HCT116 (cell line): ENCODE data around the gene DNMT3B. TPM values are rescaled to one million over a fixed set of nuclear protein-coding genes. Genes with fewer than 3 reads are reported as not detected.

Source experiments
- ATAC-seq: fragments of 200-7000 bp; cut with Tn5 transposase; 2 replicates; pipeline ENCODE4 v1.9.1; 2020; ENCODE audit warnings: mild to moderate bottlenecking, moderate library complexity
- BruUV-seq: library from RNA; stranded (reverse); fragments of 400-500 nt; replicated peaks from 2 replicates; lab custom pipeline; 2021; lab: Mats Ljungman, UMichigan
- CTCF ChIA-PET: fragments of 300-600 bp; sonication (Branson Sonifier 250); formaldehyde crosslinking; loops from one replicate; lab custom pipeline; 2021; ENCODE audit warnings: antibody characterized with exemption; lab: Charles Lee
- POLR2A ChIA-PET: fragments of 300-600, 350-600 bp; sonication (Branson Sonifier 250); formaldehyde crosslinking; loops from one replicate; lab custom pipeline; 2021; ENCODE audit warnings: antibody characterized with exemption; lab: Charles Lee
- RAD21 ChIA-PET, 2 experiments: fragments of 300-600 bp; sonication (Branson Sonifier 250); formaldehyde crosslinking; loops; one replicate each; lab custom pipeline; 2023; ENCODE audit warnings: low total read pairs in 2 of 2; ENCODE audit not compliant: uncharacterized antibody in 2 of 2, unreplicated experiment in 2 of 2, low non-redundant PET in 1 of 2; lab: Charles Lee
- DNase-seq: peaks from one replicate; pipeline ENCODE4 v3.0.0-alpha.2; 2010; ENCODE audit warnings: low read depth, low spot score
- H2AFZ ChIP-seq: fragments of 200-600 bp; shearing (Covaris generic), sonication (generic); 2 replicates; pipeline ENCODE4 v1.6.1; 2017; ENCODE audit warnings: low read depth, mixed run types, mixed read lengths, antibody characterized with exemption, low read length; ENCODE audit not compliant: poor library complexity, severe bottlenecking
- H3K27ac ChIP-seq: 2 replicates; pipeline ENCODE4 v1.5.1; 2012; ENCODE audit warnings: low read depth, low read length
- H3K27me3 ChIP-seq: fragments of 200-600 bp; sonication (generic); 2 replicates; pipeline ENCODE4 v1.6.1; 2016; ENCODE audit warnings: mixed run types, low read length, mixed read lengths; ENCODE audit not compliant: insufficient read depth
- H3K36me3 ChIP-seq, 2 experiments: fragments of 200-500 bp in 1 of 2; fragments of 200-600 bp in 1 of 2; sonication (Bioruptor generic) in 1 of 2; sonication (generic) in 1 of 2; 2 replicates each; pipeline versions ENCODE4 v1.5.1 to v1.6.1; 2014 to 2016; ENCODE audit warnings: low read length in 2 of 2, inconsistent platforms in 1 of 2, mixed read lengths in 1 of 2, mixed run types in 1 of 2; ENCODE audit not compliant: insufficient read depth in 2 of 2, control insufficient read depth in 1 of 2
- H3K4me1 ChIP-seq, 2 experiments: fragments of 200-600 bp in 1 of 2; sonication (generic) in 1 of 2; 2 replicates each; pipeline versions ENCODE4 v1.5.1 to v1.6.1; 2012 to 2017; ENCODE audit warnings: low read length in 2 of 2, inconsistent platforms in 1 of 2, mild to moderate bottlenecking in 1 of 2, mixed read lengths in 1 of 2, mixed run types in 1 of 2, moderate library complexity in 1 of 2; ENCODE audit not compliant: insufficient read depth in 2 of 2, control insufficient read depth in 1 of 2
- H3K4me2 ChIP-seq: fragments of 200-600 bp; sonication (generic); 2 replicates; pipeline ENCODE4 v1.6.1; 2017; ENCODE audit warnings: mixed run types, low read length, mixed read lengths
- H3K4me3 ChIP-seq, 2 experiments: fragments of 200-600 bp in 1 of 2; sonication (generic) in 1 of 2; replicated peaks in 1 of 2; 2 replicates each; pipeline ENCODE4 v1.5.1; 2011 to 2016; ENCODE audit warnings: low read length in 2 of 2, control low read depth in 1 of 2, low read depth in 1 of 2, mild to moderate bottlenecking in 1 of 2, mixed read lengths in 1 of 2, mixed run types in 1 of 2
- H3K79me2 ChIP-seq: fragments of 200-600 bp; sonication (generic); 2 replicates; pipeline ENCODE4 v1.6.1; 2017; ENCODE audit warnings: mild to moderate bottlenecking, mixed run types, low read length, moderate library complexity, mixed read lengths; ENCODE audit not compliant: insufficient read depth
- H3K9ac ChIP-seq: fragments of 200-600 bp; sonication (generic); 2 replicates; pipeline ENCODE4 v1.6.1; 2016; ENCODE audit warnings: low read length, mixed read lengths
- H3K9me2 ChIP-seq: fragments of 200-600 bp; sonication (generic), shearing (Covaris generic); 2 replicates; pipeline ENCODE4 v1.6.1; 2017; ENCODE audit warnings: mixed run types, mild to moderate bottlenecking, moderate library complexity; ENCODE audit not compliant: insufficient read depth
- H3K9me3 ChIP-seq, 2 experiments: fragments of 200-500 bp in 1 of 2; fragments of 200-600 bp in 1 of 2; sonication (Bioruptor generic) in 1 of 2; sonication (generic) in 1 of 2; 2 replicates each; pipeline ENCODE4 v1.6.1; 2014 to 2017; ENCODE audit warnings: low read length in 2 of 2, mixed read lengths in 2 of 2, inconsistent platforms in 1 of 2, low read depth in 1 of 2, mild to moderate bottlenecking in 1 of 2, mixed run types in 1 of 2, moderate library complexity in 1 of 2; ENCODE audit not compliant: control insufficient read depth in 1 of 2, insufficient read depth in 1 of 2
- H4K20me1 ChIP-seq: fragments of 200-600 bp; sonication (generic), shearing (Covaris generic); 2 replicates; pipeline ENCODE4 v1.6.1; 2017; ENCODE audit warnings: mixed run types, mild to moderate bottlenecking, moderate library complexity; ENCODE audit not compliant: insufficient read depth
- CBX3 ChIP-seq: IDR thresholded peaks from 2 replicates; pipeline ENCODE4 v1.6.1; 2012; ENCODE audit warnings: low read depth
- ELF1 ChIP-seq: IDR thresholded peaks from 2 replicates; pipeline ENCODE4 v1.6.1; 2012; ENCODE audit warnings: low read depth, borderline replicate concordance
- EZH2phosphoT487 ChIP-seq: fragments of 200-600 bp; IDR thresholded peaks from 2 replicates; pipeline ENCODE4 v1.6.1; 2018; ENCODE audit warnings: antibody characterized with exemption, borderline replicate concordance
- POLR2A ChIP-seq: IDR thresholded peaks from 2 replicates; pipeline ENCODE4 v1.7.0; 2011; ENCODE audit warnings: borderline replicate concordance; ENCODE audit not compliant: insufficient read depth, insufficient read length; ENCODE audit errors: extremely low read depth
- POLR2AphosphoS5 ChIP-seq: IDR thresholded peaks from 2 replicates; pipeline ENCODE4 v1.6.1; 2011; ENCODE audit warnings: mild to moderate bottlenecking, low read depth, low read length, moderate library complexity
- RAD21 ChIP-seq: IDR thresholded peaks from 2 replicates; pipeline ENCODE4 v1.6.1; 2012; ENCODE audit warnings: low read depth, mild to moderate bottlenecking
- SRF ChIP-seq: IDR thresholded peaks from 2 replicates; pipeline ENCODE4 v1.6.1; 2012; ENCODE audit warnings: low read depth
- YY1 ChIP-seq: IDR thresholded peaks from 2 replicates; pipeline ENCODE4 v1.6.1; 2011; ENCODE audit warnings: low read length, low read depth, moderate library complexity, mild to moderate bottlenecking; ENCODE audit not compliant: insufficient replicate concordance; ENCODE audit errors: extremely low read depth
- ZNF274 ChIP-seq: fragments of 200-500 bp; sonication (Bioruptor generic); IDR thresholded peaks from 2 replicates; pipeline ENCODE4 v1.6.1; 2014; ENCODE audit warnings: mild to moderate bottlenecking, low read depth, low read length, inconsistent platforms
- intact Hi-C: fragments of 100-400 bp; cut with micrococcal nuclease; formaldehyde crosslinking; loops from 2 replicates; pipeline ENCODE4 v1.10.0; 2022
- total RNA-seq: library from RNA; stranded (reverse); gene quantifications from one replicate; pipeline ENCODE4 v1.2.1, GENCODE V29; 2021; ENCODE audit not compliant: unreplicated experiment
- TF ChIP-seq, protein P1 (sequence below): IDR thresholded peaks from 2 replicates; pipeline ENCODE4 v1.6.1; 2012; ENCODE audit warnings: low read depth
- TF ChIP-seq, protein P2 (sequence below): IDR thresholded peaks from 2 replicates; pipeline ENCODE4 v1.6.1; 2012
- TF ChIP-seq, protein P3 (sequence below): IDR thresholded peaks from 2 replicates; pipeline ENCODE4 v1.6.1; 2011; ENCODE audit warnings: mild to moderate bottlenecking, low read length, moderate library complexity; ENCODE audit not compliant: insufficient replicate concordance; ENCODE audit errors: extremely low read depth

Gene DNMT3B
- total RNA-seq, 1 experiment from 2014 or later: 22.2 TPM

DNA sequence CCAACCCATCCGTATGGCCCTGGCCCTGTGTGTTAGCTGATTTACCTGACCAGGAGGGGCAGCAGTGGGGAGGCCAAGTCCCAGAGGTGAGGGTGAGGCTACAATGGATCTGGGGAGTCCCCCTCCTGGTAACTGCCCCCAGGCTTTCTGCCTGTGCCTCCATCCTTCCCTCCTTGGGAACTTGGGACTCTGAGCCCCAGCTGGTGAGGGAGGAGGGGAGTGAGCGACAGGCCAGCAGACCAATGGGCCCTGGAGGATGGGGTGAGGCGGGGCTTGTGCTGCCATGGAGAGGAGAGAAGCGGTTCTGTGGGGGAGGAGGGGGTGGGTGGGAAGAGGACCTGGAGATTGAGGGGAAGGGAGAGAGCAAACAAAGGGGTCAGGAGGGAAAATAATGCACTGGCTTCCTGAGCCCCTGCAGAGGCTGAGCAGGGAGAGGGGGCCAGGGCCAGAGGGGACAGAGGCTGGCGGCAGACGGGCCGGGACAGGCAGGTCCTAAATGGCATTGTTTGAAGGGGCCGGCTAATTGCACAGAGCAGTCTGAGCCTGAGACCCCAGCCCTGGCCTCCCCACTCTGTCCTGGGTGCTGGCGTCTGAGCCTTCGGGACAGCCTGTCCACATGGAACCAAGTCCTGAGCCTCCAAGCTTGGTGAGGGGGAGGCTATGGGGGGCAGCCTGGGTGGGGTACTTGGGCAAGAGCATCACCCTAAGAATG, 17.5 kb downstream of the DNMT3B start:
- ChIA-PET CTCF (interaction anchor here (1.8 to 5.0 kb wide), 5 partner anchors 9 to 112 kb away, joined by 11 to 185 read pairs (median 21); partner anchors contain the start of genes C20orf203 and DNMT3B), POLR2A (no interaction called here), RAD21 (interaction anchor here (0.6 to 2.7 kb wide), 3 partner anchors 106 to 322 kb away, joined by 4 to 38 read pairs (median 30); partner anchors contain the start of gene C20orf203 (in 2 of the 2))
- H3K27me3 ChIP-seq: no peaks in the 10 kb centered on the region
- no TSS peak for BruUV-seq
- TF ChIP-seq YY1 (no peak), EZH2phosphoT487 (no peak), ZNF274 (no peak)
- H3K27ac ChIP-seq: no peak overlapping the region
- H3K4me1 ChIP-seq: peaks cover 13% of the 10 kb centered on the region in 2 experiments; a peak in 3 of 4 replicates
- peaks cover 45% of the 10 kb centered on the region for H3K79me2 ChIP-seq
- no peaks in the 10 kb centered on the region for H3K9me2 ChIP-seq
- H4K20me1 ChIP-seq: no peaks in the 10 kb centered on the region
- ATAC-seq: no peak
- H3K4me3 ChIP-seq: no peak overlapping the region
- intact Hi-C loops: loop anchor here (10.0 kb wide), 1 partner anchor 255 kb away; no protein-coding TSS in a partner anchor
- H3K9me3 ChIP-seq: no peaks in the 10 kb centered on the region
- H3K4me2 ChIP-seq: no peak overlapping the region
- H3K9ac ChIP-seq: no peak overlapping the region
- peaks cover 15 to 25% of the 10 kb centered on the region in 2 experiments for H3K36me3 ChIP-seq
- DNase-seq: no peak
- H2AFZ ChIP-seq: no peak overlapping the region

DNA sequence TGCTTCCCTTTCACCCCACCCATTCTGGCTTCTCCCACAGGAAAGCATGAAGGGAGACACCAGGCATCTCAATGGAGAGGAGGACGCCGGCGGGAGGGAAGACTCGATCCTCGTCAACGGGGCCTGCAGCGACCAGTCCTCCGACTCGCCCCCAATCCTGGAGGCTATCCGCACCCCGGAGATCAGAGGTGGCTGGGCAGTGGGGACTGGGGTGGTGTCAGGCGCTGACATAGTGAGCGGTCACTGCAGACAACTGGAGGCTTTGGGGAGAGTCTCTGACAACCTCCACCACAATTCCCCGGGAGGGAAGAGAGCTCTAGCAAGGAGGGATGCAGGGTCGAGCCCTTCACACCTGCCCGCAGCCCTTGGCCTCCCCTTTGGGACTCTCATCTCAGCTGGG, 18.1 kb downstream of the DNMT3B start:
- Histone ChIP-seq H3K36me3 (peaks cover 20 to 30% of the 10 kb centered on the region in 2 experiments), H3K27me3 (no peaks in the 10 kb centered on the region), H3K9me2 (no peaks in the 10 kb centered on the region), H3K79me2 (peaks cover 41% of the 10 kb centered on the region), H3K4me3 (no peak overlapping the region), H3K9ac (no peak overlapping the region), H4K20me1 (no peaks in the 10 kb centered on the region), H3K27ac (no peak overlapping the region), H3K4me1 (peaks cover 13% of the 10 kb centered on the region in 2 experiments; a peak in 3 of 4 replicates), H3K9me3 (no peaks in the 10 kb centered on the region), H2AFZ (no peak overlapping the region), H3K4me2 (no peak overlapping the region)
- ATAC-seq: no peak
- RAD21 ChIA-PET: no interaction called here
- BruUV-seq: no TSS peak
- CTCF ChIA-PET: interaction anchor here (0.6 kb wide), 1 partner anchor 106 kb away, joined by 3 read pairs; the partner anchor contains the start of gene C20orf203
- POLR2A ChIA-PET: interaction anchor here (0.6 kb wide), 1 partner anchor 14 kb away, joined by 4 read pairs; no protein-coding TSS in a partner anchor
- no peak for DNase-seq
- intact Hi-C loops: no loop called here
- TF ChIP-seq CBX3 (no peak), EZH2phosphoT487 (no peak), POLR2AphosphoS5 (no peak), SRF (no peak), POLR2A (no peak), RAD21 (no peak), YY1 (no peak), ELF1 (no peak)
- TF ChIP-seq, protein P1, sequence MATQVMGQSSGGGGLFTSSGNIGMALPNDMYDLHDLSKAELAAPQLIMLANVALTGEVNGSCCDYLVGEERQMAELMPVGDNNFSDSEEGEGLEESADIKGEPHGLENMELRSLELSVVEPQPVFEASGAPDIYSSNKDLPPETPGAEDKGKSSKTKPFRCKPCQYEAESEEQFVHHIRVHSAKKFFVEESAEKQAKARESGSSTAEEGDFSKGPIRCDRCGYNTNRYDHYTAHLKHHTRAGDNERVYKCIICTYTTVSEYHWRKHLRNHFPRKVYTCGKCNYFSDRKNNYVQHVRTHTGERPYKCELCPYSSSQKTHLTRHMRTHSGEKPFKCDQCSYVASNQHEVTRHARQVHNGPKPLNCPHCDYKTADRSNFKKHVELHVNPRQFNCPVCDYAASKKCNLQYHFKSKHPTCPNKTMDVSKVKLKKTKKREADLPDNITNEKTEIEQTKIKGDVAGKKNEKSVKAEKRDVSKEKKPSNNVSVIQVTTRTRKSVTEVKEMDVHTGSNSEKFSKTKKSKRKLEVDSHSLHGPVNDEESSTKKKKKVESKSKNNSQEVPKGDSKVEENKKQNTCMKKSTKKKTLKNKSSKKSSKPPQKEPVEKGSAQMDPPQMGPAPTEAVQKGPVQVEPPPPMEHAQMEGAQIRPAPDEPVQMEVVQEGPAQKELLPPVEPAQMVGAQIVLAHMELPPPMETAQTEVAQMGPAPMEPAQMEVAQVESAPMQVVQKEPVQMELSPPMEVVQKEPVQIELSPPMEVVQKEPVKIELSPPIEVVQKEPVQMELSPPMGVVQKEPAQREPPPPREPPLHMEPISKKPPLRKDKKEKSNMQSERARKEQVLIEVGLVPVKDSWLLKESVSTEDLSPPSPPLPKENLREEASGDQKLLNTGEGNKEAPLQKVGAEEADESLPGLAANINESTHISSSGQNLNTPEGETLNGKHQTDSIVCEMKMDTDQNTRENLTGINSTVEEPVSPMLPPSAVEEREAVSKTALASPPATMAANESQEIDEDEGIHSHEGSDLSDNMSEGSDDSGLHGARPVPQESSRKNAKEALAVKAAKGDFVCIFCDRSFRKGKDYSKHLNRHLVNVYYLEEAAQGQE: no peak
- TF ChIP-seq, protein P2, sequence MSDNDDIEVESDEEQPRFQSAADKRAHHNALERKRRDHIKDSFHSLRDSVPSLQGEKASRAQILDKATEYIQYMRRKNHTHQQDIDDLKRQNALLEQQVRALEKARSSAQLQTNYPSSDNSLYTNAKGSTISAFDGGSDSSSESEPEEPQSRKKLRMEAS: no peak
- TF ChIP-seq, protein P3, sequence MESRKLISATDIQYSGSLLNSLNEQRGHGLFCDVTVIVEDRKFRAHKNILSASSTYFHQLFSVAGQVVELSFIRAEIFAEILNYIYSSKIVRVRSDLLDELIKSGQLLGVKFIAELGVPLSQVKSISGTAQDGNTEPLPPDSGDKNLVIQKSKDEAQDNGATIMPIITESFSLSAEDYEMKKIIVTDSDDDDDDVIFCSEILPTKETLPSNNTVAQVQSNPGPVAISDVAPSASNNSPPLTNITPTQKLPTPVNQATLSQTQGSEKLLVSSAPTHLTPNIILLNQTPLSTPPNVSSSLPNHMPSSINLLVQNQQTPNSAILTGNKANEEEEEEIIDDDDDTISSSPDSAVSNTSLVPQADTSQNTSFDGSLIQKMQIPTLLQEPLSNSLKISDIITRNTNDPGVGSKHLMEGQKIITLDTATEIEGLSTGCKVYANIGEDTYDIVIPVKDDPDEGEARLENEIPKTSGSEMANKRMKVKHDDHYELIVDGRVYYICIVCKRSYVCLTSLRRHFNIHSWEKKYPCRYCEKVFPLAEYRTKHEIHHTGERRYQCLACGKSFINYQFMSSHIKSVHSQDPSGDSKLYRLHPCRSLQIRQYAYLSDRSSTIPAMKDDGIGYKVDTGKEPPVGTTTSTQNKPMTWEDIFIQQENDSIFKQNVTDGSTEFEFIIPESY: no peak
